HL-60/S4 treated with phorbol 12-myristate 13-acetate at 8.2 ng/mL for 4 days and 3 days (cell line): ENCODE measurements around the gene VASN.

Experiments
- in situ Hi-C: fragments of 300-500 bp; cut with MboI; formaldehyde crosslinking; loops from 2 replicates; pipeline ENCODE4 v1.15.0; 2022; ENCODE audit warnings: low sequenced_read_pairs

Gene VASN

DNA sequence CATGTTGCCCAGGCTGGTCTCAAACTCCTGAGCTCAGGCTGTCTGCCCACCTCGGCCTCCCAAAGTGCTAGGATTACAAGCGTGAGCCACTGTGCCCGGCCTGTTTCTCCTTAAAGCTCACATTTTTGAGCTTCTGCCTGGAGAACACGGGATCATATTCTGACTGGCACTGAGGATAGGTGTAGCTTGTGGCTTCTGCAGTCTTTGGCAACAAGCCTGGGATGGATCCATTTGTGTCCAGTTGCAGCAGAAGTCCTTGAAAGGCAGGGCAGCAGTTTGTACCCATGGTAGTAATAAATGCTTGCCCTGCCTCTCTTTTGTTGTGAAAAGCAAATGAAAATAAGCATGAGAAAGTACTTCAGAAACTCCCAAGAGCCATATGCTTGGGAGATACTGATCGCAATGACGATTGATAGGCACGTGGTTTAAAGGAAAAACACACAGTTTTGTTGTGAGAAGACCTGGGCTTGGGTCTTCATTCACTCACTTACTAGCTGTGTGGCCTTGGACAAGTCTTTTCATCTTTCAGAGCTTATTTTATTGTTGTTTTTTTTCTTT, 47.8 kb downstream of the VASN start:
- in situ Hi-C loops = no loop called here

GRCh38 chr16:4420505-4421105, 49.0 kb downstream of the VASN start:
- in situ Hi-C loops = no loop called here

DNA sequence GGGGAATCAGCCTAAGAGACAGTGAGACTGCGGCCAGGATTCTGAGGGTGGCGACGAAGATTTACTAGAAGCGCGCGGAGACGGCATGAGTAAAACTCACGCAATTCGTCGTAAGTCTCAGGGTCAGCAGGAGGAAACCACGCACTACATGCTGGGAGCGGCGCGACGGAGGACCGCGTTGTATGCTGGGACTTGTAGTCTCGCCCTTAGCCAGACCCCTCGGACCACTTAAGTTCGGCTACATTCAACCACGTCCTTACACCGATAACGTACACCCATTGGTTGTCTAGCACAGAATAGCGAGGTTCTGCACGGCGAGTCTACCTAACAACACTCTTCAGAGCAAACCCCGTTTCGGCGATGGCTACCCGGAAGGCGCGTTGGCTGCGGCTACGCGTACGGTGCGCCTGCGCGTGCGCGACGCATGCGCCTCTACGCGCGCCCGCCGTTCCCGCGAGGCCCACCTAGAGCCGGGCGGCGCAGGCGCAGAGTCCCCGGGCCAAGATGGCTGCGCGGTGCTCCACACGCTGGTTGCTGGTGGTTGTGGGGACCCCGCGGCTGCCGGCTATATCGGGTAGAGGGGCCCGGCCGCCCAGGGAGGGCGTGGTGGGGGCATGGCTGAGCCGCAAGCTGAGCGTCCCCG, 53.9 kb downstream of the VASN start, which contains the start of gene DNAJA3:
Gene DNAJA3 (plus strand): TSS at position 491 of the 643 bp plus-strand sequence. CDS start 14 bp downstream, at position 505.
- in situ Hi-C loops = no loop called here

GRCh38 chr16:4426021-4426684, 54.5 kb downstream of the VASN start:
- in situ Hi-C loops = no loop called here

- in situ Hi-C loops = no loop called here
Observed at GRCh38 chr16:4426722-4427372, 55.2 kb downstream of the VASN start.

- in situ Hi-C loops = no loop called here
Observed at GRCh38 chr16:4428500-4428899, 56.9 kb downstream of the VASN start.

- in situ Hi-C loops = no loop called here
Observed at GRCh38 chr16:4431023-4431422, 59.4 kb downstream of the VASN start.
